Activated CD8-positive, alpha-beta memory T cell treated with anti-CD3 and anti-CD28 coated beads for 1 hour (primary cell): ENCODE measurements around the gene OR5B12.
"Not testable (repeated sequence)": the region's sequence is repeated elsewhere in the genome, so short reads cannot be mapped to it uniquely, and the experiment has no call there.

Experiments
- DNase-seq, 2 donors: peaks; one replicate each; pipeline ENCODE4 v3.0.0-alpha.2; 2020; ENCODE audit warnings: low read depth in 1 of 2; ENCODE audit errors: extremely low read depth in 1 of 2

Gene OR5B12

DNA sequence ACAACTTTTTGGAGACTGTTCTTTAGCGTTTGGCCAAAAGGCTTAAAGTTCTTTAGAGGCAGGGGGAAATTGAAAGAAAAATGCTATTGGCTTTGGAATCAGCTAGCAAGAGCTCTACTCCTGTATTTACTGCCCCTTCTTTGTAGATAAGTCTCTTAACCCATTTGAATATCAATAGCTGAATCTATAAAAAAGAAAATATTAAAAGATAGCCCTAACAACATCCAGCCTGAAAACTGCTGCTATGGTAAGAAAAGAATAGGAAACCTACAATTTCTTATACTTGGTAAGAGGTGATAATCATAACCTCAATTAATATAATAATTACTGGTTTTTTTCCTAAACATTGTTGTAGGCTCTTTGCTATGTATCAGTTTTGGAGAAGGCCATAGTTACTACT, at the start of gene OR5B12:
OR5B12 (minus strand) TSS at position 101 of the 400 bp plus-strand sequence. CDS start 2,085 bp downstream, outside the sequence.
- no peak for DNase-seq

DNA sequence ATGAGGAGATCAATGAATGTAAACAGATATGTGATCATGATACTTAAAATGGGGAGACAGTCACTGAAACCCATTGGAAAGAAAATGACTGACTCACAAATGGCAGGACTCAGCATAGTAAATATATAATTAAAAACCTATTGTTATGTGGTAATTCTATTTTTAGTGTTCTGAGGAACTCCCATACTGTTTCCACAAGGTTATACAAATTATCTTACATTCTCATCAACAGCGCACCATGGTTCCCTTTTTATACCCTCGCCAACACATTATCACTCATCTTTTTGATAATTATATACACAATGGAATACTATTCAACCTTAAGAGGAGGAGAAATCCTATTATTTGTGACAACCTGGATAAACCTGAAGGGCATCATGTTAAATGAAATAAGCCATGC, 48.8 kb upstream of the OR5B12 start:
- no peak for DNase-seq

DNA sequence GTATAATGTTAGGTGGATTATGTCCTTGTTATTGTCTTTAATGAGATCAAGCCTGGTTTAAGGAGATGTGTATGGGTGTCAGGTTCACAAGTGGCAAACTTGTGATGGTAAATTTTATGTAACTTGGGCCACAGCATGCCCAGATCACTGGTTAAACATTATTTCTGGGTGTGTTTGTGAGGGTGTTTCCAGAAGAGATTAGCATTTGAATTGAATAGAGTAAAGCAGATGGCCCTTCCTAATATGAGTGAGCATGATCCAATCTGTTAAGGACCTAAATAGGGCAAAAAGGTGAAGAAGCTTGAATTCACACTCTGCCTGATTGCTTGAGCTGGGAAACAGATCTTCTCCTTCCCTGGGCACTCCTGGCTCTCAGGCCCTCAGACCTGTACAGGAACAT, 45.1 kb upstream of the OR5B12 start:
- DNase-seq: no peak

DNA sequence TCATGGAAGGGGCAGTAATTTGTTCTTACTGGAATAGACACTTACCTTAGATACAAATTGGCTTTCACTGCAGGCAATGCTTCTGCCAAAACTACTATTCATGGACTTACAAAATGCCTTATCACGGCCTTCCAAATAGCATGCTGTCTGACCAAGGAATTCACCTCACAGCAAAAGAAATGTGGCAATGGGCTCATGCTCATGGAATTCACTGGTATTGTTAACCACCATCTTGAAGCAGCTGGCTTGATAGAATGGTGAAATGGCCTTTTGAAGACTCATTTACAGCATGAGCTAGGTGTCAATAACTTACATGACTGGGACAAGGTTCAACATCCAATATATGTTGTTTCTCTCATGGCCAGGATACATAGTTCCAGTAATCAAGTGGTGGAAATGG, 43.9 kb upstream of the OR5B12 start:
- no peak for DNase-seq

DNA sequence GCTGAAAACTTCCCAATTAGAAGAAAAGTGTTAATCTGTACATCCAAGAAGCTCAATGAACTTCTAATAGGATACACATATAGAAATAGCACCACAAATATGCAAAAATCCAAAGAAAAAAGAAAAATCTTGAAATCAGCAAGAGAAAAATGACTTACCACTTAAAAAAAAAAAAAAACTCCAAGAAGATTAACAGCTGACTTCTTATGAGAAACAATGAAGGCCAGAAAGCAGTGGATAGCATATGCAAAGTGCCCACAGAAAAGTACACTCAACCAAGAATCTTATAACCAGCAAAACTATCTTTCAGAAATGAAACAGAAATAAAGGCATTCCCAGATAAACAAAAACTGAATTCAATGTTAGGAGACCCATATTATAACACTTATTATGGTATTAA, 29.9 kb upstream of the OR5B12 start:
- no peak for DNase-seq

DNA sequence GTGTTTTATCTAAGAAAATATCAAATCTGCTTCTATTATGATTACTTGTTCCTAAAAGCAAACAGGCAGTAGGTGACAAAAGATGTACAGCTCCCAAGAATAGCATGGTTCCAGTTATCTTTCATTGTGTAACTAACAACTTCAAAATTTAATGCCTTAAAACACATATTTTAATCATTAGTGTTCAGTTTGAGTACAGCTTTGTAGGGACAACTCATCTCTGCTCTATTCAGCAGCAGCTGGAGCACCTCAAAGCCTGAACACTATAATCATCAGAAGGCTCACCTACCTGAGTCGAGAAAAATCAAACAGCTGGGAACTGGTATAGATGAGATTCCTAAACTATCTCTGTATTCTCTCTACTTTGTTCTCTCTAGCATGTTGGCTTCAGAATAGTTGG, 24.3 kb upstream of the OR5B12 start:
- DNase-seq: no peak

DNA sequence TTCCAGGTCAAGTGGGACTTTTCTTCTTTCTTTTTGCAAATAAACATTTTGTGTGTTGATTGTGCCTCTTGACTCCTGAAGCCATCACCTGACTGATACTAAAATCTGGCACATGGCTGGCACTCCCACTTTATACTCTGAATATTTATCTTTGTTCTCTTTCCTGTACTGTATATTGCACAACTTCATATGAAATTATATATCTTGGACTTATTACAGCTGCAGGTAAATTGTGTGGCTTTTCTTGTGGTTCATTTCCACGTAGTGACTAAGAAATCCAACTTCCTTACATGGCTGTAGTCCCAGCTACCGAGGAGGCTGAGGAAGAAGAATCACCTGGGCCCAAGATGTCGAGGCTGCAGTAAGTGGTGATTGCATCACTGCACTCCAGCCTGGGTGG, 23.7 kb upstream of the OR5B12 start:
- DNase-seq: no peak

DNA sequence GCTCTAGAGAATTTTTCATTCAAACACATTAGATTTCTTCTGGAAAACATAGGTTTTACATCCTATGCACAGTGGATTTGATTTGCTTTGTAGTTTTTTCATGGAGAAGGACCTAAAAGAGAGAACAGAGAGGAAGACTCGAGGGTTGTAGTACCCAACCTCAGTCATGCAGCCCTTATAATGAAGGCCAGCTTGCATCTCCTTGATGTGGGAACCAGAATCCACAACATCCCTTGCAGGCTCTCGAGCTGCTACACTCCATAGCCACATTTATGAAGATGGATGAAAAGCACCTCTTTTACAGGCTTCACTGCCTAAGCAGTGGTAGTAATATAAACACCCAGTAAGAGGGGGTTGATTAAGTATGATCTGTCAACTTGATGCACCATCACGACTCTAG, 9.5 kb upstream of the OR5B12 start:
- DNase-seq: no peak

DNA sequence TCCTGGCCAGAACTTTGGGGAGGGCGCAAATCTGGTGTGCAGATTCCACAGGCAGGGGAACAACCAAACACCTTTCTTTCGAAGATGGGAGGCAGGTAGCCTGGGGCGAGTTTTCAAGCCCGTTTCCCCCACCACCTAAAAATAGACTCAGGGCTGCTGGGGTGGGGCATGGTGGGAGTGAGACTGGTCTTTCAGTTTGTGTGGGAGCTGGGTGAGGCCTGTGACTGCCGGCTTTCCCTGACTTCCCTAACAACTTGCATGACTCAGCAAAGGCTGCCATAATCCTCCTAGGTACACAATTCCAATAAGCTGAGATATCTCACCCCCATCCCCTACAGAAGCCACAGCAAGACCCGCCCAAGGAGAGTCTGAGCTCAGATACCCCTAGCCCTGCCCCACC, 4.3 kb upstream of the OR5B12 start:
- no peak for DNase-seq

DNA sequence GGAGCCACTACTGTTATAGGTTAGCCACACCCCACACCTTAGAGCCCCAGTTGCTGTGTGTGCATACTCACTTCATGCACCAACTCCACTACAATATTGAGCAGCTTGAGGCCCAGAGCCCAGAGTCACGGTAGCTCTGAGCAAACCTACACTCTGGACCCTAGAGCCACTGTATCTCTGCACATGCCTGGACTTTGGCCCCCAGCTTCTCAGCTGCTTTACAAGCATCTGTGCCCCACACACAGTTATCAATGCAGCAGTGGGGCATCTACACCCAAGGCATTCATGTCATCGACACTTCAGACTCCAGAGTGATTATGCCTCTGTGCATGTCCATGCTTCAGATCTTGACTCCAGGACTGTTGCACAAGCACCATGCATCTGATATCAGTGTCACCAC, 2.3 kb upstream of the OR5B12 start:
- DNase-seq: no peak

DNA sequence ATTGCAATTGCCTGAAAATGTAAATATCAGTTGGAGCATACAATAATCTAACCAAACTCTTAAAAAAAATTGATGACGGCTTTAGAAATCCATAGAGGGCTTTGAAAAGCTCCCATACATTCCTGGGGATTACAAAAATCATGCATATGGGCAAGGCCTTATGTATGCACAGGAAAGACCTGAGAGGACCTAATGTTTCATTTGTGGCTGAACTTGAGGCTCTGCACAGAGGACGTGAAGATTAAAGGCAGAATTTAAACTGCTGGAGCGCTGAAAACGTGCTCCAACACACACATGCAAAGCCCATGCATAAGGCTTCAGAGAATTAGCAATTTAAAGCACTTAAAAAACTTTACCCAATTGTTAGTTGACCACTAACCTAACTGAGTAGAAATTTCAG, 3.5 kb downstream of the OR5B12 start:
- DNase-seq: no peak

DNA sequence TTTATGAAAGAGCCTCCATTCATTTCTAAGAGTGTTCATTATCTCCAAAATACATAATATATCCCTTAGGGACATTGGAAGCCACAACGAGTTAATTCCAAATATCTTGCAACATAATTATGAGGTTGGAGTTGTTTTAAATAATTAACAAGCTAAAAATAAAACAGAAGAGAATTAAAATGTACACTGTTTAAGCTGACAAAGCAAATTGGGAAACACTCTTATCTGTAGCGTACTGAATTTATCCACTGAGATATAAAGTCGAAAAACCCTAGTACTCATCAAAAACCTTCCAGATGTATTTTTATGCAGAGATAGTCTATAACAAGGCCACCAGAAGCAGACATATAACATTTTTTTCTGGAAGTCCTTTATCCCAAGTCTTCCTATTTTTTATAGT, 7.8 kb downstream of the OR5B12 start:
- DNase-seq: no peak

DNA sequence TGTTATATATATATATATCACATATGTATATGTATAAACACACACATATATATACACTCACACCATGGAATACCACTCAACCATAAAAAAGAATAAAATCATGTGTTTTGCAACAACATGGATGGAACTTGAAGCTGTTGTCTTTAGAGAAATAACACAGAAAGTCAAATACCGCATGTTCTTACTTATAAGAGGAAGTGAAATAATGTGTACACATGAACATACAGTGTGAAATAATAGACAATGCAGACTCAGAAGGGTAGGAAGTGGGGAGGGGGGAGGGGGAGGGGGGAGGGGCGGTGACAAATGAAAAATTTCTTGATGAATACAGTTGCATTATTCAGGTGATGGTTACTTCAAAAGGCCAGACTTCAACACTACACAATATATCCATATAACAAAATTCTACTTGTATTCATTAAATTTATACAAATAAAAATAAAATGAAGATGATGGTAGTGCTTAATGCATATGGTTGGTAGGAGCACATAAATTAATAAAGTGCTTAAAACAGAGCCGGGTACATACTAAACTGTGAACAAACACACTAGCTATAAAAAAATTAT, 8.3 kb downstream of the OR5B12 start:
- DNase-seq: no peak

DNA sequence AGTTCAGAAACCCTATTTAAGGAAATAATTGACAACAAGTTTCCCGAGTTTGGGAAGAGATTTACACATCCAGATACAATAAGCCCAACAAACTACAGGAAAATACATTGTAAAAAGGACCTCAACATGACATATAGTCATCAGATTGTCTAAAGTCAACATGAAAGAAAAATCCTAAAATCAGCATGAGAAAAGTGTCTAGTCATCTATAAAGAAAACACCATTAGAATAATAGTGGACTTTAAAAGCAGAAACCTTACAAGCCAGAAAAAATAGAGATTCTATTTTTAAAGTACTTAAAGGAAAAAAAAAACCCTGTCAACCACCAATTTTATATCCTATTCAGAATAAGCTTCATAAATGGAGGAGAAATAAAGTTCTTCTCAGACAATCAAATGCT, 12.8 kb downstream of the OR5B12 start:
- DNase-seq: no peak

DNA sequence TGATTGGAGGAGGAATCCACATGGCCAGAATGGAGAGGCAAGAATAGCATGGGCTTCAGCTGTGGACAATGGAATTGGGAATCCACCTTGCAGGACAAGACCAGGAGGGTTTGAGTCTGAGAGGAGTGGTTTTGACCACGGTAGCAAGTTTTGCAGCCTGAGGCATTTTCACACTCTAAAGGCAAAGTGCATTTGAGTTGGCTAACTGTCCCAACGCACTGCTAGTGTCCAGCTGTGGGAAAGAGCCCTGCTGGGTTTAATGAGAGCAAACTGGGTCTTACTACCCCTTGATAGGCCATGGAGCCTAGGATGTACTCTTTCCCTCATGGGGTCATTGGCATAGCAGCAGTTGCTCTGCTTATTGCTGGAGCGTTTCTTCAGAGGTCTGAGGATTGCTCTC, 14.0 kb downstream of the OR5B12 start, which contains the start of gene OR5B2:
OR5B2 (minus strand) TSS at position 101 of the 400 bp plus-strand sequence. CDS start 4,860 bp downstream, outside the sequence.
- no peak for DNase-seq

DNA sequence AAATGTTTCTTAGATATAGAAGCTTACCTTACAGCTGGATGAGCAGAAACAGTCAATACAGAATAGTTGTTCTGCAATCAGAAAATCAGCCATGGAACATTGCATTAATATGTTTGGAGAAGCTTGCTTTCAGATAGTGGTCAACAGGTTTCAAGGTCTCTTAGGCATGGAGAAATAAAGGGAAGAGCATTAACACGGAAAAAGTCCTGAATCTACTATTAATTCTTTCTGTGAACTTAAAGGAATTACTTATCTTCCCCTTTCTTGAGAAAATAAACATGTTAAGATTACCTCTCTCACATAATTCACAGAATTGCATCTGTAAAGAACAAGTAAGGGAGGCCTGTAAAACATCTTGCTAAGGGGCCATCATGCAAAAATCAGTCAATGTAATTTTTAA, 35.3 kb downstream of the OR5B12 start, which contains the start of gene OR5B3:
OR5B3 (minus strand) TSS at position 101 of the 400 bp plus-strand sequence. CDS start 3,465 bp downstream, outside the sequence.
- DNase-seq: no peak

DNA sequence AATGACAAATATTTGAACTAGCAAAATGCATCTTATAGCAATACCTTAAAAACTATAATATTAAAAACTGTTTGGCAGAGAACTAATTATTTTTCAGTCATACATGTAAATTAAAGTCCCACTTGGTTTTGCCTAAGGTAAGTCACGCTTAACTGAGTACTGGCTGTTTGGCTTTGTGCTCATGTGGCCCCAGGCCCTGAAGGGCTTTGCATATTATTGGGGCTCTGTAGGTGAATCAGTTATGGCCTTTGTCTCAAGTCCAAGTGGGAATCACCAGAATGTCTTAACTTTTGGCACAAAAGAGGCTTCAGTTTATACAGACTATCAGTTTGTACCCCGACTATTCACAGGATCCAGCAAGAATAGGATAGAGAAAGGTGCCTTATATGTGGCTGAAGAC, 42.4 kb downstream of the OR5B12 start:
- DNase-seq: not testable (repeated sequence)

DNA sequence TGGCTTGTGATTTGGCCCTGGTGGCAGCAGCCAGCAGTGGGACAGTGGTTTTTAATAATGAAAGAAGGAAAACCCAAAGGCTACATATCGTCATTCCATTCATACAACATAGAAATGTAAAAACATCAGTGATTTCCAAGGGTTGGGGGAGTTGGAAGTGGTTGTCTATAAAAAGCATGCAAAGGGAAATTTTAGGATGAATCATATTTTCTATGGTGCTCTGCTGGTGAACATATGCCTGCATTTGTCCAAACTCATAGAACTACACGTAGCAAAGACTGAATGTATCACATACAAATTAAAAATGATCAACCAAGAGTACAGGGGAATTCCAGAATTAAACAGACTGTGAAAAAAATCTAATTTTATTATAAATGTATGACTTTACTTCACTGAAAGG, 46.5 kb downstream of the OR5B12 start:
- DNase-seq: no peak

DNA sequence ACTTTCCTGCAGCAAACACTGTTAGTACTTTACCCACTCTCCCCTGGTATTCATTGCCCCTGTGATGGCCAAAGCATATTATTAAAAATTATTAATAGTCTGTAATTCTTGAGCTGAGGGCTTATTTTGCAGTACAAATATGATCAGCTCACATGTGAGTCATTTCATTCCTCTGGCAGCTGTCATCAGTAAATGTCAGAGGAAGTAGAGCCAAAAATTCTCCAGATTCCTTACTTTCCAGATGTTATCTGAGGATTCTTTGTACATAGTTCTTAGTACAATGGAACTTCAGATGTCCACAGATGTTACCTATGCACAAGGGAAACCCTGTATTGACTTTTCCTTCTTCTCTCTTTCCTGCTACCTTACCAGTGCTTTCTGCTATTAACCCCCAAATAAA, 47.8 kb downstream of the OR5B12 start:
- DNase-seq: no peak

DNA sequence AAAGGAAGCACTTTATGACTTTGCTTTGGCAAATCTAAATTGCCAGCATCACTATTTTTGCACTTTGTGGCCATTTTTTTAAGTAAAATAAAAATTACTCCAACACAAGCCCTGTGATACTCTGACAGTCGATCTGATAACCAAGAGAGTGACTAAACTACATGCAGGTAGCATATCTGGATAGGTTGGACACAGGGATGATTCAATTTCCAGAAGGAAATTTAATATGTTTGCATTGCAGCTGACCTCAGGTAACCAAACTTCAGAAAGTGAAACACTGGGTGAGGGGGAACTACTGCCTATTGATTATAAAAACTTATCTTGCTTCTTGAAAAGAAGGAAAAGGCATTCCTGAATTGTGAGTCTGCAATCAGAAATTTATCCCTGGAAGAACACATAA, 49.3 kb downstream of the OR5B12 start:
- no peak for DNase-seq

DNA sequence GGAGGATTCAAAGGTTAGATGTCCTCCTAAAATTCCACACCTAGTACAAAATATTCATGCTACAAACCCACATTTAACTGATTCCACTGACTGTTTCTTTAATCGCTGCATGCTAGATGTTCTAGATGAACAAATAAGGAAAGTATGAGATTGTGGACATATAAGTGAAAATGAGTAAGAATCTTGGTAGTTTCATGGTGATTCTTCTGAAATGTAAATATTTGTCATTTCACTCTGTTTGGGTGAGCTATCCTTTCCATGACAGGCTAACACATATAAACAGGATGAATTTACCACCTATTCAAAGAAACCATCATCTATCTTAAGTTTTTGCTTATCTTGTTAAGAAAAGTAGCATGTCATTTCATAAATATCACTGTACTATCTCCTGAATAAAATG, 50.2 kb downstream of the OR5B12 start:
- DNase-seq: no peak

DNA sequence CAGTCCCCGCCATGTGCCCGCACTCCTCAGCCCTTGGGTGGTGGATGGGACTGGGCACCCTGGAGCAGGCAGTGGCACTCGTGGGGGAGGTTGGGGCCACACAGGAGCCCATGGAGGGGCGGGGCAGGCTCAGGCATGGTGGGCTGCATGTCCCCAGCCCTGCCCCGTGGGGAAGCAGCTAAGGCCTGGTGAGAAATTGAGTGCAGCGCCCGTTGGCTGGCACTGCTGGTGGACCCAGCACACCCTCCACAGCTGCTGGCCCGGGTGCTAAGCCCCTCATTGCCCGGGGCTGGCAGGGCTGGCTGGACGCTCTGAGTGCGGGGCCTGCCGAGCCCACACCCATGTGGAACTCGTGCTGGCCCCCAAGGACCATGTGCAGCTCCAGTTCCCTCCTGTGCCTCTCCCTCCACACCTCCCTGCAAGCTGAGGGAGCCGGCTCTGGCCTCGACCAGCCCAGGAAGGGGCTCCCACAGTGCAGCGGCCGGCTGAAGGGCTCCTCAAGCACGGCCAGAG, 51.4 kb downstream of the OR5B12 start:
- no peak for DNase-seq
